VCaP (cell line): Measurements from ENCODE around the gene SGSM1.

Experiments
- H3K27ac ChIP-seq: fragments of 450-650 bp; 2 replicates; pipeline ENCODE4 v1.5.1; 2017
- CTCF ChIP-seq: fragments of 450-650 bp; conservative IDR thresholded peaks from 2 replicates; pipeline ENCODE4 v1.5.1; 2017; ENCODE audit warnings: mild to moderate bottlenecking, moderate library complexity

Gene SGSM1

GRCh38 chr22:24796056-24796455 is 10.0 kb upstream of the SGSM1 start:
- no peak overlapping the region for H3K27ac ChIP-seq

GRCh38 chr22:24796860-24797259 is 9.2 kb upstream of the SGSM1 start:
- H3K27ac ChIP-seq, result no peak overlapping the region
- TF ChIP-seq CTCF, result no peak

More at GRCh38 chr22:24796056-24796455, 10.0 kb upstream of the SGSM1 start:
- TF ChIP-seq CTCF, result no peak

GRCh38 chr22:24801901-24802465 is 4.0 kb upstream of the SGSM1 start:
- no peak for TF ChIP-seq CTCF
- H3K27ac ChIP-seq, result peak overlapping the region; percentile 44

GRCh38 chr22:24803064-24803542 is 2.9 kb upstream of the SGSM1 start:
- TF ChIP-seq CTCF, result peak; percentile 89

GRCh38 chr22:24806663-24807001 is 621 bp downstream of the SGSM1 start:
- peak overlapping the region; percentile 74 for H3K27ac ChIP-seq
- TF ChIP-seq CTCF, result no peak

More at GRCh38 chr22:24803064-24803542, 2.9 kb upstream of the SGSM1 start:
- peak overlapping the region; percentile 44; the same call in 1 of the 2 replicates for H3K27ac ChIP-seq

- peak overlapping the region; percentile 74; the same call in 1 of the 2 replicates for H3K27ac ChIP-seq
- TF ChIP-seq CTCF, result no peak
Measured at GRCh38 chr22:24807284-24807950, 1.4 kb downstream of the SGSM1 start.

GRCh38 chr22:24809331-24809730 is 3.3 kb downstream of the SGSM1 start:
- H3K27ac ChIP-seq, result peak overlapping the region; percentile 55
- TF ChIP-seq CTCF, result no peak
